Measurements from ENCODE around the gene RAB3A.

RAB3A gene

DNA sequence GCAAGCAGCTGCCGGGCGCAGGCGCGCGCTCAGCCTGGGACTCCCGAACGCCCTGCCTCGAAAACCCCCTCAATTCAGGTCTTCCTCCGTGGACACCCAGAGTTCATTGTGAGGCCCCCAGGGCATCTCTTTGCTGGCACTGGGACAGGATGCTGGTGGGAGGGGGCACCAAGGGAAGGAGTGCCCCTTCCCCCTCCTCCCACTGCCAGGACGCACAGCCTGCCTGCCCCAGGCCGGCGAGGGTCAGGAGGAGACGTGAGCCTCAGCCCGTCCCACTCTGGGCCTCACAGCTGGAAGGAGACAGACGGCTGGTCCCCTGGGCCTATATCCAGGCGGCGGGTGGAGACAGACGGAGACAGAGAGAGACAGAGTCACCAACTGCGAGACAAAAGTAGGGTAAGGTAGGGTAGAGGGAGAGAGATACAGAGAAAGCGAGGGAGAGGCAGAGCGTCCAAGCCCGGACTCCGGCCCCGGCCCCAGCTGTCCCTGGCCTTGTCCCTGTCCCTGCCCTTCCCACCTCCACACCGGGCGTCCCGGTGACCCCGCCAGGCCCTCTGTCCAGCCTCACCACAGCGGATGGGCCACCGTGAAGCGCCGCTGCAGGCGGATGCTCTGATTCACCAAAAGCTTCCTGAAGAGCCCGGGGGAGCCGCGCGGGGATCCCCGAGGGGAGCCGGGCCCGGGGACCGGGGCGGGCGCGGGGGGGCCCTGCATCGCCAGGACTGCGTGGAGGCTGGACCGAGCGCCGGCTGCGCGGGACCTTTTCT, 22.0 kb upstream of the RAB3A start, which contains the start of gene PDE4C:
PDE4C (minus strand) TSS at position 737 of the 767 bp plus-strand sequence; CDS start at position 714, 23 bp downstream.
- no peak within 1 kb of the TSS for H2BK5ac ChIP-seq (ENCODE audit: low read depth, low read length, poor library complexity, severe bottlenecking)
- no peak within 1 kb of the TSS for H3K27ac ChIP-seq (ENCODE audit: low read length, poor library complexity, severe bottlenecking)
- peak within 1 kb of the TSS in 1 of 2 experiments; percentile 28 for H3K18ac ChIP-seq (ENCODE audit: low read depth in 1 of 2, low read length in 2 of 2)
- H3K4me3 ChIP-seq (ENCODE audit: insufficient read depth in 1 of 2, low read depth in 1 of 2, low read length in 2 of 2): no peak within 1 kb of the TSS
- H3K4me1 ChIP-seq (ENCODE audit: control insufficient read depth, insufficient read depth, low read depth, low read length): peaks cover 20% of the 10 kb centered on the region
- peak; percentile 46 for DNase-seq
- peak within 1 kb of the TSS in 1 of 2 experiments; percentile 68 for H3K14ac ChIP-seq (ENCODE audit: low read length in 2 of 2)
- H3K4me2 ChIP-seq (ENCODE audit: low read length, poor library complexity, severe bottlenecking): no peak within 1 kb of the TSS
- no peak within 1 kb of the TSS for H2AFZ ChIP-seq (ENCODE audit: low read depth, low read length)
- peak within 1 kb of the TSS; percentile 3 for H4K8ac ChIP-seq (ENCODE audit: low read length)
- 36% methylated on average over 40 of the region's 51 CpGs for WGBS
- H3K36me3 ChIP-seq (ENCODE audit: control insufficient read depth in 1 of 2, insufficient read depth in 2 of 2, low read depth in 1 of 2, low read length in 2 of 2): no peaks in the 10 kb centered on the region
- peak within 1 kb of the TSS in 1 of 2 experiments; percentile 12 for H2BK12ac ChIP-seq (ENCODE audit: low read length in 2 of 2)
- H4K91ac ChIP-seq (ENCODE audit: low read length): no peak within 1 kb of the TSS
- peaks cover 30 to 51% of the 10 kb centered on the region in 2 experiments for H3K27me3 ChIP-seq (ENCODE audit: control insufficient read depth in 1 of 2, insufficient read depth in 1 of 2, low read length in 2 of 2)
- H3K79me1 ChIP-seq (replicated peaks; ENCODE audit: low read length, poor library complexity, severe bottlenecking): no peaks in the 10 kb centered on the region
- H3K9me3 ChIP-seq (ENCODE audit: control insufficient read depth, low read length): no peaks in the 10 kb centered on the region
- H2BK15ac ChIP-seq (ENCODE audit: low read depth, poor library complexity, severe bottlenecking): no peak within 1 kb of the TSS
- no peak within 1 kb of the TSS for H2AK5ac ChIP-seq (ENCODE audit: low read length, severe bottlenecking)
- no peak within 1 kb of the TSS for H2BK120ac ChIP-seq (ENCODE audit: low read depth, low read length)
- no peak within 1 kb of the TSS for H3K4ac ChIP-seq (ENCODE audit: low read depth in 1 of 2, low read length in 2 of 2)
- H3K9ac ChIP-seq (ENCODE audit: low read length): peak within 1 kb of the TSS; percentile 75
- H3K23ac ChIP-seq (ENCODE audit: low read length in 2 of 2): no peak within 1 kb of the TSS

DNA sequence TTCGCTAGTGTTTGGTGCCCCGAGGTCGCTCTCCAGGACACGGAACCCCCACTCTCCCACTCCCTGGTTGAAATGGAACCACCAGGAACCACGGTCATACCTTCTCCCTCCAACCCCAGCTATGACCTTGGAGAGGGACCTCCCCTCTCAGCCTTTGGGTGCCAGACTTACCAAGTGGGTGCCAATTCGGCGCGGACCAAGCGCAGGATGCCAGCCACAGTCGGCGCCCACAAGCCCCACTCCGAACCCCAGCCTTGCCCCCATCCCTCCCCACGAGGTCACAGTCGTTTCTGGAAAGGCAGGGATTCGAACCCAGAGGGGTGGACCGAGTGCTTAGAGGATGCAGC, 21.5 kb upstream of the RAB3A start:
- no peak for DNase-seq
- H3K4me2 ChIP-seq (ENCODE audit: low read length, poor library complexity, severe bottlenecking): no peak overlapping the region
- no peaks in the 10 kb centered on the region for H3K79me1 ChIP-seq (replicated peaks; ENCODE audit: low read length, poor library complexity, severe bottlenecking)
- no peak overlapping the region for H2BK15ac ChIP-seq (ENCODE audit: low read depth, poor library complexity, severe bottlenecking)
- H3K14ac ChIP-seq (ENCODE audit: low read length in 2 of 2): no peak overlapping the region
- no peaks in the 10 kb centered on the region for H3K36me3 ChIP-seq (ENCODE audit: control insufficient read depth in 1 of 2, insufficient read depth in 2 of 2, low read depth in 1 of 2, low read length in 2 of 2)
- H4K91ac ChIP-seq (ENCODE audit: low read length): no peak overlapping the region
- WGBS: 43% methylated on average over 16 of the region's 16 CpGs
- peak overlapping the region in 1 of 2 experiments; percentile 43 for H3K4ac ChIP-seq (ENCODE audit: low read depth in 1 of 2, low read length in 2 of 2)
- no peak overlapping the region for H2BK12ac ChIP-seq (ENCODE audit: low read length in 2 of 2)
- H2BK120ac ChIP-seq (ENCODE audit: low read depth, low read length): no peak overlapping the region
- H3K27ac ChIP-seq (ENCODE audit: low read length, poor library complexity, severe bottlenecking): no peak overlapping the region
- no peak overlapping the region for H3K23ac ChIP-seq (ENCODE audit: low read length in 2 of 2)
- peak overlapping the region in 1 of 2 experiments; percentile 67 for H3K4me3 ChIP-seq (ENCODE audit: insufficient read depth in 1 of 2, low read depth in 1 of 2, low read length in 2 of 2)
- no peak overlapping the region for H2AFZ ChIP-seq (ENCODE audit: low read depth, low read length)
- H4K8ac ChIP-seq (ENCODE audit: low read length): peak overlapping the region; percentile 78
- no peaks in the 10 kb centered on the region for H3K9me3 ChIP-seq (ENCODE audit: control insufficient read depth, low read length)
- peak overlapping the region; percentile 75 for H3K9ac ChIP-seq (ENCODE audit: low read length)
- no peak overlapping the region for H2AK5ac ChIP-seq (ENCODE audit: low read length, severe bottlenecking)
- H2BK5ac ChIP-seq (ENCODE audit: low read depth, low read length, poor library complexity, severe bottlenecking): no peak overlapping the region
- H3K18ac ChIP-seq (ENCODE audit: low read depth in 1 of 2, low read length in 2 of 2): no peak overlapping the region
- peaks cover 20% of the 10 kb centered on the region for H3K4me1 ChIP-seq (ENCODE audit: control insufficient read depth, insufficient read depth, low read depth, low read length)
- H3K27me3 ChIP-seq (ENCODE audit: control insufficient read depth in 1 of 2, insufficient read depth in 1 of 2, low read length in 2 of 2): peaks cover 27 to 49% of the 10 kb centered on the region in 2 experiments

DNA sequence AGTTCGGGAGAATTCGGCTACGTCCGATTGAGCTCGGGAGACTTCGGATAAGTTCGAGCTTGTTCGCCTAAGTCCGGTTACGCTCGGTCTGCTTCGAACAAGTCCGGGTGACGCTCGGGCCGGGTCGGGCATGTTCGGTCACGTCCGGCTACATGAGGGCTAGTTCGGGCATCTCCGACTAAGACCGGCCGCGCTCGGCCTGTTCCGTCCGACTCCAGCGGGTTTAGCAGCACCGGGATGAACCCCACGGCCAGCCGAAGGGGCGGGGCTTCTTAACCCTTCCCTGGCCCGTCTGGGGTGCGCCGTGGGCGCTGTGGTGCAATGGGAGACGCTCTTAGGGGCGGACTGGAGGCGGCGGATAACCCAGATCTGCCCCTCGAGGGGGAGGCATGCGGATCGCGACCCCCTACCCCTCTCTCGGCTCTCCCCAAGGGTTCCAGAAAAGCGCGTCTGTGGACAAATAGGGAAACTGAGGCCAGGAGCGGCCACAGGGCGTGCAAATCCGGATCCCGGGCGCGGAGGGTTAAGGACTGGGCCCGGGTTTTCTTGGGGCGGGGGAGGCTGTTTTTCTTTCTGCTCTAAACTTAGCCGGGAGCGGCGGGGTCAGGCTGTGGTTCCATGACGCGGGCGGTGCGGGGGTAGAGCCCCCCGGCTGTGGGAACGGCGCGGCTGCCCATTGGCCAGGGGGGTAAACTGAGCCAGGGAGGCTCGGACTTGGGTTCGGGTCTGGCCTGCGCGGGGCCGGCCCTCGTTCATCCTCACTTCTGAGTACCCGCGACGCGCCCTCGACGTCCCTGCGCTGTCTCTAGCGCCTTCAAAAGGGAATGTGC, 20.9 kb upstream of the RAB3A start:
- Histone ChIP-seq H3K27ac (ENCODE audit: low read length, poor library complexity, severe bottlenecking) (no peak overlapping the region), H3K27me3 (ENCODE audit: control insufficient read depth in 1 of 2, insufficient read depth in 1 of 2, low read length in 2 of 2) (peaks cover 33 to 43% of the 10 kb centered on the region in 2 experiments), H2AFZ (ENCODE audit: low read depth, low read length) (peak overlapping the region; percentile 84), H3K23ac (ENCODE audit: low read length in 2 of 2) (no peak overlapping the region), H3K14ac (ENCODE audit: low read length in 2 of 2) (no peak overlapping the region), H2AK5ac (ENCODE audit: low read length, severe bottlenecking) (no peak overlapping the region), H3K79me1 (replicated peaks; ENCODE audit: low read length, poor library complexity, severe bottlenecking) (no peaks in the 10 kb centered on the region), H3K4me2 (ENCODE audit: low read length, poor library complexity, severe bottlenecking) (peak overlapping the region; percentile 76), H3K4me3 (ENCODE audit: insufficient read depth in 1 of 2, low read depth in 1 of 2, low read length in 2 of 2) (peak overlapping the region; percentile 38 to 72), H3K4ac (ENCODE audit: low read depth in 1 of 2, low read length in 2 of 2) (peak overlapping the region; percentile 66 to 88), H2BK5ac (ENCODE audit: low read depth, low read length, poor library complexity, severe bottlenecking) (no peak overlapping the region), H2BK12ac (ENCODE audit: low read length in 2 of 2) (no peak overlapping the region), H3K36me3 (ENCODE audit: control insufficient read depth in 1 of 2, insufficient read depth in 2 of 2, low read depth in 1 of 2, low read length in 2 of 2) (no peaks in the 10 kb centered on the region), H2BK15ac (ENCODE audit: low read depth, poor library complexity, severe bottlenecking) (peak overlapping the region; percentile 54), H3K9ac (ENCODE audit: low read length) (peak overlapping the region; percentile 75), H2BK120ac (ENCODE audit: low read depth, low read length) (no peak overlapping the region), H3K9me3 (ENCODE audit: control insufficient read depth, low read length) (no peaks in the 10 kb centered on the region), H4K8ac (ENCODE audit: low read length) (peak overlapping the region; percentile 96), H3K4me1 (ENCODE audit: control insufficient read depth, insufficient read depth, low read depth, low read length) (peaks cover 20% of the 10 kb centered on the region), H4K91ac (ENCODE audit: low read length) (peak overlapping the region; percentile 22), H3K18ac (ENCODE audit: low read depth in 1 of 2, low read length in 2 of 2) (peak overlapping the region; percentile 60 to 68)
- DNase-seq: peak; percentile 98
- WGBS: 8% methylated on average over 81 of the region's 81 CpGs
